Measurements from ENCODE around the gene PIAS4. TPM values are rescaled to one million over a fixed set of nuclear protein-coding genes. Genes with fewer than 3 reads are reported as not detected.
A peak's percentile ranks its signal among the peaks of the same experiment; 100 is the strongest.

The PIAS4 gene
- total and polyA plus RNA-seq, 9 of the 15 experiments (the other 6 are each of a cell fraction or from before 2014, with no cell fraction given): 0.27 to 34.9 (median 14.4) TPM

DNA sequence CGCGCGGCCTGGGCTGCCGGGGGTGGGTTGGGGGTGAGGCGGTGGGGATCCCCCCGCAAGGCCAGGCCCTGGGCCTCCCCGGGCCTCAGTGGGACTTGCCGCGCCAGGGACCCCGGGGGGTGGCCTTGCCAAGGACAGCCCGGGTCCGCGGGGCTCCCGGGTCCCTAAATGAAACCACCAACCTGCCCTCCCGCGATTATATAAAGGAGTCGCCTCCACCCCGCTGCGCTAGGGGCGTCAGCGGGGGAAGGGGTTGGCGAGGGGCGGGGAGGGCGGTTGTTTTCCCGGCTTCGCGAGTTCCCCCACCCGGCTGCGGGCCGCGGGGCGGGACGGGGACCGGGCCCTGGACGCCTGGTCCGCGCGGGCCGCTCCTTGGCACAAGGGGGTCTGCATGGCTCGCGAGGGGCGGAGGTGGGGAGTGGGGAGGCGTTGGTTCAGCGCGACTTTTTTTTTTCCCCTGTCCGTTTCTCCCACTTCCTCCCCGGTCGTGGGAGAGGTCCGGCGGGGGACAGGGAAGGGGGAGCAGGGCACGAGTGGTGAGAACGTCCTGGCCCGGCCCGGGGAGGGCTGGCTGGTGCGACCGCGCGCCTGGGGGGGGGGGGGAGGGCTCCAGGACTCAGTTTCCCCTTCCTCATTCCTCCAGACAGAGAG, 60.0 kb downstream of the PIAS4 start (continued):
- TF ChIP-seq PRPF4 (IDR thresholded peaks at IDR 0.05; ENCODE audit: insufficient read depth, low read depth, low read length, poor library complexity, severe bottlenecking): no peak
- TF ChIP-seq BRD4 (IDR thresholded peaks at IDR 0.05): no peak
- TF ChIP-seq ZHX1 (conservative IDR thresholded peaks at IDR 0.05; ENCODE audit: low read length): no peak
- no peak for TF ChIP-seq NR1H2 (CRISPR knock-in tag; IDR thresholded peaks at IDR 0.05)
- no peak for TF ChIP-seq ESRRA (IDR thresholded peaks at IDR 0.05; ENCODE audit: borderline replicate concordance, low read depth)
- no peak for TF ChIP-seq NR3C1 (CRISPR knock-in tag; IDR thresholded peaks at IDR 0.05)
- TF ChIP-seq, protein P1, sequence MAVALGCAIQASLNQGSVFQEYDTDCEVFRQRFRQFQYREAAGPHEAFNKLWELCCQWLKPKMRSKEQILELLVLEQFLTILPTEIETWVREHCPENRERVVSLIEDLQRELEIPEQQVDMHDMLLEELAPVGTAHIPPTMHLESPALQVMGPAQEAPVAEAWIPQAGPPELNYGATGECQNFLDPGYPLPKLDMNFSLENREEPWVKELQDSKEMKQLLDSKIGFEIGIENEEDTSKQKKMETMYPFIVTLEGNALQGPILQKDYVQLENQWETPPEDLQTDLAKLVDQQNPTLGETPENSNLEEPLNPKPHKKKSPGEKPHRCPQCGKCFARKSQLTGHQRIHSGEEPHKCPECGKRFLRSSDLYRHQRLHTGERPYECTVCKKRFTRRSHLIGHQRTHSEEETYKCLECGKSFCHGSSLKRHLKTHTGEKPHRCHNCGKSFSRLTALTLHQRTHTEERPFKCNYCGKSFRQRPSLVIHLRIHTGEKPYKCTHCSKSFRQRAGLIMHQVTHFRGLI (CRISPR knock-in tag; IDR thresholded peaks at IDR 0.05): no peak
- TF ChIP-seq, protein P2, sequence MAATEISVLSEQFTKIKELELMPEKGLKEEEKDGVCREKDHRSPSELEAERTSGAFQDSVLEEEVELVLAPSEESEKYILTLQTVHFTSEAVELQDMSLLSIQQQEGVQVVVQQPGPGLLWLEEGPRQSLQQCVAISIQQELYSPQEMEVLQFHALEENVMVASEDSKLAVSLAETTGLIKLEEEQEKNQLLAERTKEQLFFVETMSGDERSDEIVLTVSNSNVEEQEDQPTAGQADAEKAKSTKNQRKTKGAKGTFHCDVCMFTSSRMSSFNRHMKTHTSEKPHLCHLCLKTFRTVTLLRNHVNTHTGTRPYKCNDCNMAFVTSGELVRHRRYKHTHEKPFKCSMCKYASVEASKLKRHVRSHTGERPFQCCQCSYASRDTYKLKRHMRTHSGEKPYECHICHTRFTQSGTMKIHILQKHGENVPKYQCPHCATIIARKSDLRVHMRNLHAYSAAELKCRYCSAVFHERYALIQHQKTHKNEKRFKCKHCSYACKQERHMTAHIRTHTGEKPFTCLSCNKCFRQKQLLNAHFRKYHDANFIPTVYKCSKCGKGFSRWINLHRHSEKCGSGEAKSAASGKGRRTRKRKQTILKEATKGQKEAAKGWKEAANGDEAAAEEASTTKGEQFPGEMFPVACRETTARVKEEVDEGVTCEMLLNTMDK (IDR thresholded peaks at IDR 0.05; ENCODE audit: borderline replicate concordance, insufficient read depth, low read depth, low read length, poor library complexity, severe bottlenecking): peak; percentile 86
- TF ChIP-seq ZNF146 (CRISPR knock-in tag; IDR thresholded peaks at IDR 0.05; ENCODE audit: unreplicated experiment): no peak
- TF ChIP-seq SPI1 (IDR thresholded peaks at IDR 0.05; ENCODE audit: borderline replicate concordance, low read depth, low read length): peak; percentile 77; the same call in 1 of the 2 replicates
- TF ChIP-seq ZFX (CRISPR knock-in tag; IDR thresholded peaks at IDR 0.05): peak; percentile 70
- no peak for TF ChIP-seq CEBPZ (IDR thresholded peaks at IDR 0.05; ENCODE audit: borderline replicate concordance, low read depth, low read length)
- TF ChIP-seq MBD2 (IDR thresholded peaks at IDR 0.05; ENCODE audit: borderline replicate concordance, low read depth): 0 out of 2 replicates have a peak, but pooled peaks have one; percentile 13
- TF ChIP-seq PHF8 (IDR thresholded peaks at IDR 0.05; ENCODE audit: borderline replicate concordance, low read length): peak; percentile 46; the same call in 1 of the 2 replicates
- 0 out of 2 replicates have a peak, but pooled peaks have one; percentile 16 for TF ChIP-seq SMAD4 (CRISPR knock-in tag; conservative IDR thresholded peaks at IDR 0.05)
- TF ChIP-seq CBX2 (IDR thresholded peaks at IDR 0.05; ENCODE audit: insufficient read depth, low read length, poor library complexity, severe bottlenecking): no peak
- TF ChIP-seq MTF1 (CRISPR knock-in tag; IDR thresholded peaks at IDR 0.05; ENCODE audit: borderline replicate concordance): no peak
